GM18511 (cell line): ENCODE results near the gene MBD3.
A peak's percentile ranks its signal among the peaks of the same experiment; 100 is the strongest.
"Not testable (repeated sequence)": the region's sequence is repeated elsewhere in the genome, so short reads cannot be mapped to it uniquely, and the experiment has no call there.

Experiments
- ATAC-seq: cut with Tn5 transposase; IDR thresholded peaks from one replicate; pipeline ENCODE4 v1.9.1; 2021; ENCODE audit warnings: mild to moderate bottlenecking, moderate library complexity; ENCODE audit not compliant: unreplicated experiment

The MBD3 gene

GRCh38 chr19:1592755-1593500 lies at the start of gene MBD3:
MBD3 (minus strand) TSS chr19:1592865; CDS start chr19:1592631, 234 bp downstream.
- ATAC-seq: peak; percentile 75

GRCh38 chr19:1640893-1641448 lies 48.3 kb upstream of the MBD3 start:
- not testable (repeated sequence) for ATAC-seq

- ATAC-seq: no peak
Measured at GRCh38 chr19:1636325-1637236, 43.9 kb upstream of the MBD3 start.

- ATAC-seq: no peak
Measured at GRCh38 chr19:1634938-1635243, 42.2 kb upstream of the MBD3 start.

- ATAC-seq: no peak
Measured at GRCh38 chr19:1634242-1634937, 41.7 kb upstream of the MBD3 start.

- ATAC-seq: no peak
Measured at GRCh38 chr19:1633269-1633826, 40.7 kb upstream of the MBD3 start.

- no peak for ATAC-seq
Measured at GRCh38 chr19:1632462-1633268, 40.0 kb upstream of the MBD3 start.

GRCh38 chr19:1631557-1632100 lies 39.0 kb upstream of the MBD3 start:
- ATAC-seq: no peak

- ATAC-seq: no peak
Measured at GRCh38 chr19:1630811-1631210, 38.1 kb upstream of the MBD3 start.

- no peak for ATAC-seq
Measured at GRCh38 chr19:1630012-1630411, 37.3 kb upstream of the MBD3 start.

- no peak for ATAC-seq
Measured at GRCh38 chr19:1629256-1629808, 36.7 kb upstream of the MBD3 start.

- ATAC-seq: no peak
Measured at GRCh38 chr19:1627194-1627593, 34.5 kb upstream of the MBD3 start.

- ATAC-seq: no peak
Measured at GRCh38 chr19:1626417-1627010, 33.8 kb upstream of the MBD3 start.

GRCh38 chr19:1624458-1624857 lies 31.8 kb upstream of the MBD3 start:
- ATAC-seq: no peak

GRCh38 chr19:1622541-1622940 lies 29.9 kb upstream of the MBD3 start:
- no peak for ATAC-seq

- ATAC-seq: no peak
Measured at GRCh38 chr19:1622007-1622406, 29.3 kb upstream of the MBD3 start.

GRCh38 chr19:1621574-1621973 lies 28.9 kb upstream of the MBD3 start:
- ATAC-seq: no peak

GRCh38 chr19:1621021-1621420 lies 28.4 kb upstream of the MBD3 start:
- no peak for ATAC-seq

- no peak for ATAC-seq
Measured at GRCh38 chr19:1620502-1620901, 27.8 kb upstream of the MBD3 start.
